Measurements from ENCODE around the gene PDE6B. TPM values are rescaled to one million over a fixed set of nuclear protein-coding genes. Genes with fewer than 3 reads are reported as not detected.
"Not testable (repeated sequence)": the region's sequence is repeated elsewhere in the genome, so short reads cannot be mapped to it uniquely, and the experiment has no call there.

PDE6B gene
- total RNA-seq, 5 donors from 2014 or later (not counting 1 experiment from before 2014, with no cell fraction given) = 14.2 to 21.7 (median 19.8) TPM

DNA sequence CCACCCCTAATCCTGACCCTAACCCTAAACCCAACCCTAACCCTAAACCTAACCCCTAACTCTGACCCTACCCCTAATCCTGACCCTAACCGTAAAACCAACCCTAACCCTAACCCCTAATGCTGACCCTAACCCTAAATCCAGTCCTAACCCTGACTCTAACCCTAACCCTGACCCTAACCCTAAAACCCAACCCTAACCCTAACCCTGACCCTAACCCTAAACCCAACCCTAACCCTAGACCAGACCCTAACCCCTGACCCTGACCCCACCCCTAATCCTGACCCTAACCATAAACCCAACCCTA, 79.6 kb downstream of the PDE6B start:
- no peak for ATAC-seq (replicated peaks in 1 of 4)
- peaks cover 0 to 2% of the 10 kb centered on the region in 2 experiments for H3K27me3 ChIP-seq (replicated peaks in 1 of 2; ENCODE audit: control insufficient read depth in 2 of 2, extremely low read depth in 1 of 2, insufficient read depth in 2 of 2, low read length in 1 of 2)
- H3K4me3 ChIP-seq (ENCODE audit: control insufficient read depth in 1 of 2, extremely low read depth in 1 of 2, low read length in 1 of 2) = peak overlapping the region in 1 of 2 donors; percentile 67
- Mint-ChIP-seq H3K27ac (no peak overlapping the region), H3K4me1 (peaks cover 16 to 28% (median 24%) of the 10 kb centered on the region in 3 donors), H3K4me3 (peak overlapping the region; percentile 76 to 80 (median 77)), H3K9me3 (no peaks in the 10 kb centered on the region), H3K27me3 (no peaks in the 10 kb centered on the region), H3K36me3 (peaks cover 3% of the 10 kb centered on the region)
- 95% methylated on average over 1 of the region's 1 CpG for WGBS (ENCODE audit: insufficient coverage)
- POLR2A ChIA-PET = no interaction called here
- no peaks in the 10 kb centered on the region for H3K9me3 ChIP-seq
- H3K27ac ChIP-seq (ENCODE audit: low read length) = peak overlapping the region; percentile 46
- DNase-seq = no peak
- H3K36me3 ChIP-seq (ENCODE audit: control insufficient read depth in 2 of 2, extremely low read depth in 1 of 2, insufficient read depth in 1 of 2, low read length in 1 of 2) = peaks cover 0 to 2% of the 10 kb centered on the region in 2 donors
- CTCF ChIA-PET = interaction anchor here in 1 of 2 donors (0.6 kb wide), 1 partner anchor 21 kb away, joined by 3 read pairs; no protein-coding TSS in a partner anchor
- peaks cover 3 to 35% of the 10 kb centered on the region in 2 experiments for H3K4me1 ChIP-seq (ENCODE audit: control insufficient read depth in 1 of 2, extremely low read depth in 1 of 2, insufficient read depth in 2 of 2, low read length in 2 of 2)

DNA sequence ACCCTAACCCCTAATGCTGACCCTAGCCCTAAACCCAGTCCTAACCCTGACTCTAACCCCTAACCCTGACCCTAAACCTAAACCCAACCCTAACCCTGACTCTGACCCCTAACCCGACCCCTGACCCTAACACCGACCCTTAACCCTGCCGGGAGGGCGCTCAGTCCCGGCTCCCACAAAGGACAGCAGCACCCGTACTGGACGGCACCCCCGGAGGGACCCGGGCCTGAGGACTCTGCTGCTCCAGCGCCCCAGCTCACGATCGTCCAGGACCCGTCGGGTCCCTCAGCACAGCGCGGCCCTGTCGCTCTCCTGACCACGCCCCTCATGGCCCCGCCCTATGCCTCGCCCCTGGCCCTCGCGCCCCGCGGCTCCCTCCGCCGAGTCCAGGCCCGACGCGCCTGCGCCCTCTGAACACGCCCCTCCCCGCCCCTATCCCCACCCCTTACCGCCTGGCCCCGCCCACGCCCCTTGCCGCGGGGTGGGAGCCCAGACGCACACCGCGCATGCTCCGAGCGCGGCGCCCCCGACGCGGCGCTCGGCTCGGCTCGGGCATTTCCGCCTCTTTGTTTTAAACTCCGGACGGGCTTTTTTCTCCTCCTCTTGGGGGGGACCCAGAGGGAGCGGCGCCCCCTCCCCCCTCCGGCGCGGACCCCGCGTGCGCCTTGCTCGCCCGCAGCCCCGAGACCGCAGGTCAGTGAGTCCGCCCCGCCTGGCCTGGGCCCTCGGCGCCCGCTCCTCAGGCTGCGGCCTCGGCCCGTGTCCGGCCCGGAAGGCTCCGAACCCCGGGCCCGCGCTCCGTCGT, 80.1 kb downstream of the PDE6B start, which contains the start of gene PCGF3:
Gene PCGF3 (plus strand): TSS at position 555 of the 805 bp plus-strand sequence. CDS start 27,849 bp downstream, outside the sequence.
- peaks cover 0 to 2% of the 10 kb centered on the region in 2 experiments for H3K27me3 ChIP-seq (replicated peaks in 1 of 2; ENCODE audit: control insufficient read depth in 2 of 2, extremely low read depth in 1 of 2, insufficient read depth in 2 of 2, low read length in 1 of 2)
- H3K4me1 Mint-ChIP-seq = peaks cover 20 to 29% (median 25%) of the 10 kb centered on the region in 3 donors
- WGBS (ENCODE audit: insufficient coverage) = 3% methylated on average over 76 of the region's 82 CpGs

DNA sequence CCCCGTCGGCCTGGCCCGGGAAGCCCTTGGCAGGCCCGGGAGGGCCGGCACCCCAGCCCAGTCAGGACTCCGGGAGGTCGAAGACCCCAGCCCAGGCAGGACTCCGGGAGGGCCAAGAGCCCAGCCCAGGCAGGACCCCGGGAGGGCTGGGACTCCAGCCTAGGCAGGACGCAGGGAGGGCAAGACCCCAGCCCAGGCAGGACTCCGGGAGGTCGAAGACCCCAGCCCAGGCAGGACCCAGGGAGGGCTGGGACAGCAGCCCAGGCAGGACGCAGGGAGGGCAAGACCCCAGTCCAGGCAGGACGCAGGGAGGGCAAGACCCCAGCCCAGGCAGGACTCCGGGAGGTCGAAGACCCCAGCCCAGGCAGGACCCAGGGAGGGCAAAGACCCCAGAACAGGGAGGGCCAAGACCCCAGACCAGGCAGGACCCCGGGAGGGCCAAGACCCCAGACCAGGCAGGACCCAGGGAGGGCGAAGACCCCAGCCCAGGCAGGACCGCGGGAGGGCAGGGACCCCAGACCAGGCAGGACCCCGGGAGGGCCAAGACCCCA, 80.8 kb downstream of the PDE6B start:
- H3K9me3 Mint-ChIP-seq; H3K27me3 ChIP-seq (replicated peaks in 1 of 2; ENCODE audit: control insufficient read depth in 2 of 2, extremely low read depth in 1 of 2, insufficient read depth in 2 of 2, low read length in 1 of 2); H3K27me3 Mint-ChIP-seq; H3K27ac Mint-ChIP-seq; H3K36me3 ChIP-seq (ENCODE audit: control insufficient read depth in 2 of 2, extremely low read depth in 1 of 2, insufficient read depth in 1 of 2, low read length in 1 of 2); DNase-seq; CTCF ChIA-PET; H3K9me3 ChIP-seq; ATAC-seq (replicated peaks in 1 of 4); H3K36me3 Mint-ChIP-seq; POLR2A ChIA-PET: not testable (repeated sequence)
- Mint-ChIP-seq H3K4me3 (peak overlapping the region in 1 of 3 donors; percentile 80), H3K4me1 (peaks cover 20 to 30% (median 28%) of the 10 kb centered on the region in 3 donors)
- H3K27ac ChIP-seq (ENCODE audit: low read length) = peak overlapping the region; percentile 76
- 4% methylated on average over 19 of the region's 21 CpGs for WGBS (ENCODE audit: insufficient coverage)
- peaks cover 3 to 34% of the 10 kb centered on the region in 2 experiments for H3K4me1 ChIP-seq (ENCODE audit: control insufficient read depth in 1 of 2, extremely low read depth in 1 of 2, insufficient read depth in 2 of 2, low read length in 2 of 2)
- peak overlapping the region; percentile 67 to 74 for H3K4me3 ChIP-seq (ENCODE audit: control insufficient read depth in 1 of 2, extremely low read depth in 1 of 2, low read length in 1 of 2)

More for the DNA sequence above, 80.1 kb downstream of the PDE6B start, which contains the start of gene PCGF3:
- Histone ChIP-seq H3K27ac (ENCODE audit: low read length) (peak within 1 kb of the TSS; percentile 76), H3K4me1 (ENCODE audit: control insufficient read depth in 1 of 2, extremely low read depth in 1 of 2, insufficient read depth in 2 of 2, low read length in 2 of 2) (peaks cover 3 to 34% of the 10 kb centered on the region in 2 experiments), H3K4me3 (ENCODE audit: control insufficient read depth in 1 of 2, extremely low read depth in 1 of 2, low read length in 1 of 2) (peak within 1 kb of the TSS; percentile 67 to 74), H3K9me3 (no peaks in the 10 kb centered on the region), H3K36me3 (ENCODE audit: control insufficient read depth in 2 of 2, extremely low read depth in 1 of 2, insufficient read depth in 1 of 2, low read length in 1 of 2) (peaks cover 0 to 2% of the 10 kb centered on the region in 2 donors)
- H3K36me3 Mint-ChIP-seq = peaks cover 3% of the 10 kb centered on the region
- H3K4me3 Mint-ChIP-seq = peak within 1 kb of the TSS; percentile 76 to 80 (median 77)
- ChIA-PET CTCF (interaction anchor here in 1 of 2 donors (0.6 kb wide), 1 partner anchor 22 kb away, joined by 3 read pairs; no protein-coding TSS in a partner anchor), POLR2A (no interaction called here)
- ATAC-seq (replicated peaks in 1 of 4) (peak; percentile 93 to 97 (median 96)), DNase-seq (peak; percentile 85 to 96 (median 93))
- H3K27me3 Mint-ChIP-seq = no peaks in the 10 kb centered on the region
- peak within 1 kb of the TSS; percentile 43 to 76 for H3K27ac Mint-ChIP-seq
- H3K9me3 Mint-ChIP-seq = no peaks in the 10 kb centered on the region

DNA sequence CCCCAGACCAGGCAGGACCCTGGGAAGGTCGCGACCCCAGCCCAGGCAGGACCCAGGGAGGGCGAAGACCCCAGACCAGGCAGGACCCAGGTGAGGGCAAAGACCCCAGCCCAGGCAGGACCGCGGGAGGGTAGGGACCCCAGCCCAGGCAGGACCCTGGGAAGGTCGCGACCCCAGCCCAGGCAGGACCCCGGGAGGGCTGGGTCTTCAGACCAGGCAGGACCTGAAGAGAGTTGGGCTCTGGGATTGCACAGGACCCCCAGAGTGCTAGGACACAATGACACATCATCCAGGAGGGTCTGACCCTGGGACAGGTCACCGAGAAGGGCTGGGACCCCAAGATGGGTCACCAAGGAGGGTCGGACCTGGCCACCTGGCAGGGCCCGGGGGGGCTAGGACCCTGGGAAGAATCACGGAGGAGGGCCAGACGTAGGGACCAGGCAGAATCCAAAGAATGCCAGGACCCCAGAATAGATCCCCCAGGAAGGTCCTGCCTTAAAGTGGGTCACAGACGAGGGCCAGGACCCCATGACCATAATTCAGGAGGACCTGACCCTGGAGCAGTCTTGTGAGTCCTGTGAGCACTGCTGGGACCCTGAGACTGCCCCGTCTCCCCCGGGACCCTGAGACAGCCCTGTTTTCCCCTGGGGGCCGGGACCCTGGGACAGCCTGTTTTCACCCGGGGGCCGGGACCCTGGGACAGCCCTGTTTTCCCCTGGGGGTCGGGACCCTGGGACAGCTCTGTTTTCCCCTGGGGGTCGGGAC, 81.6 kb downstream of the PDE6B start:
- peaks cover 0 to 2% of the 10 kb centered on the region in 2 experiments for H3K27me3 ChIP-seq (replicated peaks in 1 of 2; ENCODE audit: control insufficient read depth in 2 of 2, extremely low read depth in 1 of 2, insufficient read depth in 2 of 2, low read length in 1 of 2)
- CTCF ChIA-PET = no interaction called here
- 87% methylated on average over 21 of the region's 21 CpGs for WGBS (ENCODE audit: insufficient coverage)
- no peaks in the 10 kb centered on the region for H3K9me3 ChIP-seq
- POLR2A ChIA-PET = no interaction called here
- no peak overlapping the region for H3K4me3 ChIP-seq (ENCODE audit: control insufficient read depth in 1 of 2, extremely low read depth in 1 of 2, low read length in 1 of 2)
- Mint-ChIP-seq H3K4me1 (peaks cover 20 to 30% (median 28%) of the 10 kb centered on the region in 3 donors), H3K4me3 (no peak overlapping the region), H3K27ac (no peak overlapping the region), H3K27me3 (no peaks in the 10 kb centered on the region), H3K36me3 (peaks cover 3% of the 10 kb centered on the region), H3K9me3 (no peaks in the 10 kb centered on the region)
- H3K36me3 ChIP-seq (ENCODE audit: control insufficient read depth in 2 of 2, extremely low read depth in 1 of 2, insufficient read depth in 1 of 2, low read length in 1 of 2) = peaks cover 0 to 2% of the 10 kb centered on the region in 2 donors
- no peak overlapping the region for H3K27ac ChIP-seq (ENCODE audit: low read length)
- ATAC-seq (replicated peaks in 1 of 4) (no peak), DNase-seq (no peak)
- H3K4me1 ChIP-seq (ENCODE audit: control insufficient read depth in 1 of 2, extremely low read depth in 1 of 2, insufficient read depth in 2 of 2, low read length in 2 of 2) = peaks cover 3 to 34% of the 10 kb centered on the region in 2 experiments

DNA sequence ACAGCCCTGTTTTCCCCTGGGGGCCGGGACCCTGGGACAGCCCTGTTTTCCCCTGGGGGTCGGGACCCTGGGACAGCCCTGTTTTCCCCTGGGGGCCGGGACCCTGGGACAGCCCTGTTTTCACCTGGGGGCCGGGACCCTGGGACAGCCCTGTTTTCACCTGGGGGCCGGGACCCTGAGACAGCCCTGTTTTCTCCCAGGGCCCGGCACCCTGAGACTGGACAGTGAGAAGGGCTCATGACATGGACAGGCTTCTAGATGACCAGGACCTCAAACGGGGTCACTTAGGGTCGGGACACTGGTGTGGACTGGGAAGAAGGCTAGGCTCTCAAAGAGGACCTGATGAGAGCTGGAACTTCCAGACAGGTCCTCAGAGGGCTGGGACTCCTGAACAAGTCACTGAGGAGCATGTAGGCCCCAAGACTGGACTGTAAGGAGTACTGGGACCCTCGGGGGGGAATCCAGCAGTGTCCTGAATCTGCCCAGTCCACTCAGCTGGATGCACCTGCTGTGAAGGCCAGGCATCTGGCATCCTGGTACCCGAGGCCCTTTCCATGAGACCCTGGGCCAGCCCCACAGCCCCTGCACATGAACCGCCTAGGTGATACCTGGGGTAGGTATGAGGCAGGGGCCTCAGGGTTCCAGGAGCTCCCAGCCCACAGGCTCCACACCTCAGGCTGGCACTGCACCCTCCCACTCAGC, 82.7 kb downstream of the PDE6B start:
- Mint-ChIP-seq H3K27me3 (no peaks in the 10 kb centered on the region), H3K4me3 (peak overlapping the region in 1 of 3 donors; percentile 53), H3K27ac (no peak overlapping the region), H3K9me3 (no peaks in the 10 kb centered on the region), H3K4me1 (peaks cover 20 to 33% (median 30%) of the 10 kb centered on the region in 3 donors), H3K36me3 (peaks cover 3% of the 10 kb centered on the region)
- peaks cover 0 to 2% of the 10 kb centered on the region in 2 experiments for H3K27me3 ChIP-seq (replicated peaks in 1 of 2; ENCODE audit: control insufficient read depth in 2 of 2, extremely low read depth in 1 of 2, insufficient read depth in 2 of 2, low read length in 1 of 2)
- H3K36me3 ChIP-seq (ENCODE audit: control insufficient read depth in 2 of 2, extremely low read depth in 1 of 2, insufficient read depth in 1 of 2, low read length in 1 of 2) = peaks cover 0 to 2% of the 10 kb centered on the region in 2 donors
- ChIA-PET CTCF (no interaction called here), POLR2A (no interaction called here)
- DNase-seq = no peak
- 97% methylated on average over 7 of the region's 11 CpGs for WGBS (ENCODE audit: insufficient coverage)
- H3K9me3 ChIP-seq = no peaks in the 10 kb centered on the region
- H3K4me3 ChIP-seq (ENCODE audit: control insufficient read depth in 1 of 2, extremely low read depth in 1 of 2, low read length in 1 of 2) = no peak overlapping the region
- peaks cover 3 to 34% of the 10 kb centered on the region in 2 experiments for H3K4me1 ChIP-seq (ENCODE audit: control insufficient read depth in 1 of 2, extremely low read depth in 1 of 2, insufficient read depth in 2 of 2, low read length in 2 of 2)
- no peak overlapping the region for H3K27ac ChIP-seq (ENCODE audit: low read length)
- no peak for ATAC-seq (replicated peaks in 1 of 4)

DNA sequence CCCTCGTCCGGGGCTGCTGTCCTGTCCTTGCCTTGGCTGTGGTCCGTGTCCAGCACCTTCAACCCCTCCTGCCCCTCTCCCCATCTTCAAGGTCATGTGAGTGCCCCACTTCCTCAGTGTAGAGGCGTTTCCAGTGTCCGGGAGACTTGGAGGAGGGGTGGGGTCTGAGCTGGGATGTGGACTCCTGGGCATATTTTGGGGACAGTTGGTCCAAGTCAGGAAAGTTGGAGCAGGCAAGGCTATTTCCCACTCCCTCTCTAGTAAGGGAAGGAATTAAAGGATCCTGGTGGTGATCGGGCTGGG, 83.2 kb downstream of the PDE6B start:
- Mint-ChIP-seq H3K9me3 (no peaks in the 10 kb centered on the region), H3K36me3 (peaks cover 3% of the 10 kb centered on the region), H3K27me3 (no peaks in the 10 kb centered on the region), H3K27ac (peak overlapping the region; percentile 36 to 55), H3K4me3 (peak overlapping the region in 1 of 3 donors; percentile 20), H3K4me1 (peaks cover 20 to 33% (median 31%) of the 10 kb centered on the region in 3 donors)
- WGBS (ENCODE audit: insufficient coverage) = 100% methylated on average over 1 of the region's 6 CpGs
- no peaks in the 10 kb centered on the region for H3K9me3 ChIP-seq
- peaks cover 0 to 2% of the 10 kb centered on the region in 2 donors for H3K36me3 ChIP-seq (ENCODE audit: control insufficient read depth in 2 of 2, extremely low read depth in 1 of 2, insufficient read depth in 1 of 2, low read length in 1 of 2)
- H3K4me3 ChIP-seq (ENCODE audit: control insufficient read depth in 1 of 2, extremely low read depth in 1 of 2, low read length in 1 of 2) = no peak overlapping the region
- POLR2A ChIA-PET = no interaction called here
- DNase-seq (no peak), ATAC-seq (replicated peaks in 1 of 4) (no peak)
- peaks cover 0 to 2% of the 10 kb centered on the region in 2 experiments for H3K27me3 ChIP-seq (replicated peaks in 1 of 2; ENCODE audit: control insufficient read depth in 2 of 2, extremely low read depth in 1 of 2, insufficient read depth in 2 of 2, low read length in 1 of 2)
- no peak overlapping the region for H3K27ac ChIP-seq (ENCODE audit: low read length)
- CTCF ChIA-PET = no interaction called here
- peaks cover 3 to 38% of the 10 kb centered on the region in 2 experiments for H3K4me1 ChIP-seq (ENCODE audit: control insufficient read depth in 1 of 2, extremely low read depth in 1 of 2, insufficient read depth in 2 of 2, low read length in 2 of 2)

All from T-cell (primary cell).